Right lobe of liver (tissue), 4 donors: ENCODE measurements around the gene PRKCZ.

Source experiments
- POLR2A ChIP-seq: fragments of 450-650 bp; IDR thresholded peaks from one replicate; pipeline ENCODE4 v1.6.1; 2017; ENCODE audit warnings: antibody characterized with exemption, mild to moderate bottlenecking
- TF ChIP-seq, protein P1 (sequence below), 4 donors: fragments of 200-600 bp in 3 of 4; fragments of 450-650 bp in 1 of 4; IDR thresholded peaks; one replicate each; pipeline versions ENCODE4 v1.5.1 to v1.8.0; 2016 to 2022; ENCODE audit warnings: antibody characterized with exemption in 4 of 4, mild to moderate bottlenecking in 2 of 4
- donor health status: DM: no; HTN: no; CAD: no.
- donor health status: DM: no; HTN: no; CAD: no.
- donor health status: DM: no; HTN: yes; CAD: no.

GRCh38 chr1:2135441-2135841 is 85.2 kb downstream of the PRKCZ start:
- TF ChIP-seq POLR2A: no peak
- TF ChIP-seq, protein P1, sequence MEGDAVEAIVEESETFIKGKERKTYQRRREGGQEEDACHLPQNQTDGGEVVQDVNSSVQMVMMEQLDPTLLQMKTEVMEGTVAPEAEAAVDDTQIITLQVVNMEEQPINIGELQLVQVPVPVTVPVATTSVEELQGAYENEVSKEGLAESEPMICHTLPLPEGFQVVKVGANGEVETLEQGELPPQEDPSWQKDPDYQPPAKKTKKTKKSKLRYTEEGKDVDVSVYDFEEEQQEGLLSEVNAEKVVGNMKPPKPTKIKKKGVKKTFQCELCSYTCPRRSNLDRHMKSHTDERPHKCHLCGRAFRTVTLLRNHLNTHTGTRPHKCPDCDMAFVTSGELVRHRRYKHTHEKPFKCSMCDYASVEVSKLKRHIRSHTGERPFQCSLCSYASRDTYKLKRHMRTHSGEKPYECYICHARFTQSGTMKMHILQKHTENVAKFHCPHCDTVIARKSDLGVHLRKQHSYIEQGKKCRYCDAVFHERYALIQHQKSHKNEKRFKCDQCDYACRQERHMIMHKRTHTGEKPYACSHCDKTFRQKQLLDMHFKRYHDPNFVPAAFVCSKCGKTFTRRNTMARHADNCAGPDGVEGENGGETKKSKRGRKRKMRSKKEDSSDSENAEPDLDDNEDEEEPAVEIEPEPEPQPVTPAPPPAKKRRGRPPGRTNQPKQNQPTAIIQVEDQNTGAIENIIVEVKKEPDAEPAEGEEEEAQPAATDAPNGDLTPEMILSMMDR (IDR thresholded peaks at IDR 0.05): no peak
